K562 (cell line): Measurements from ENCODE around the gene ADAMTS6.

Experiments used
- HNRNPK ChIP-seq: fragments of 200-400 bp; formaldehyde crosslinking; IDR thresholded peaks from one replicate; pipeline ENCODE4 v1.6.1; 2018; ENCODE audit warnings: mild to moderate bottlenecking, low read depth, low read length; ENCODE audit not compliant: poor library complexity, severe bottlenecking
- RAD21 ChIP-seq, 2 experiments: fragments of 250-450 bp in 1 of 2; fragments of 450-650 bp in 1 of 2; sonication (Bioruptor Pico) in 1 of 2; formaldehyde crosslinking in 1 of 2; IDR thresholded peaks in 1 of 2; conservative IDR thresholded peaks in 1 of 2; 2 replicates each; pipeline versions ENCODE4 v1.4.0 to v1.8.0; 2020 to 2022; ENCODE audit warnings: mild to moderate bottlenecking in 2 of 2, moderate library complexity in 1 of 2
- ZBTB7A ChIP-seq: IDR thresholded peaks from 2 replicates; pipeline ENCODE4 v1.6.1; 2011; ENCODE audit warnings: low read depth, mild to moderate bottlenecking, low read length, moderate library complexity, borderline replicate concordance; ENCODE audit not compliant: control insufficient read depth
- ZNF23 ChIP-seq: fragments of 250-450 bp; sonication (Bioruptor Pico); IDR thresholded peaks from 2 replicates; pipeline ENCODE4 v1.4.0; 2020; ENCODE audit warnings: mild to moderate bottlenecking
- ZNF274 ChIP-seq: IDR thresholded peaks from 2 replicates; pipeline ENCODE4 v1.6.1; 2011; ENCODE audit warnings: low read depth, mild to moderate bottlenecking, low read length, moderate library complexity, borderline replicate concordance
- ZNF354B ChIP-seq: fragments of 250-450 bp; sonication (Bioruptor Pico); IDR thresholded peaks from 2 replicates; pipeline ENCODE4 v1.4.0; 2020
- ZNF639 ChIP-seq, 2 experiments: fragments of 200-800 bp in 1 of 2; sonication (Bioruptor generic) in 1 of 2; sonication (generic) in 1 of 2; formaldehyde crosslinking in 1 of 2; IDR thresholded peaks in 1 of 2; conservative IDR thresholded peaks in 1 of 2; 2 replicates each; pipeline versions ENCODE4 v1.5.0 to v1.6.1; 2016 to 2020; ENCODE audit warnings: missing compliant biosample characterization in 1 of 2, missing genetic modification characterization in 1 of 2, missing genetic modification reagents in 1 of 2
- TF ChIP-seq, protein P1 (sequence below): fragments of 250-450 bp; sonication (Bioruptor Pico); IDR thresholded peaks from 2 replicates; pipeline ENCODE4 v1.5.0; 2020; ENCODE audit warnings: mild to moderate bottlenecking, borderline replicate concordance
- TF ChIP-seq, protein P2 (sequence below), 3 experiments: IDR thresholded peaks in 2 of 3; conservative IDR thresholded peaks in 1 of 3; 2 replicates each; pipeline ENCODE4 v1.5.1; 2011 to 2012; ENCODE audit warnings: low read length in 3 of 3, mild to moderate bottlenecking in 3 of 3, control low read depth in 2 of 3, improper control_type of control experiment in 1 of 3, inconsistent platforms in 1 of 3, low read depth in 1 of 3, mixed read lengths in 1 of 3, moderate library complexity in 1 of 3; ENCODE audit not compliant: insufficient read depth in 2 of 3

- TF ChIP-seq ZNF639 (CRISPR knock-in tag; conservative IDR thresholded peaks at IDR 0.05 in 1 of 2, IDR thresholded peaks at IDR 0.05 in 1 of 2) (no peak), ZBTB7A (no peak), HNRNPK (no peak), RAD21 (CRISPR knock-in tag; conservative IDR thresholded peaks at IDR 0.05 in 1 of 2, IDR thresholded peaks at IDR 0.05 in 1 of 2) (no peak), ZNF274 (no peak), ZNF354B (CRISPR knock-in tag) (no peak), ZNF23 (no peak)
- TF ChIP-seq, protein P1, sequence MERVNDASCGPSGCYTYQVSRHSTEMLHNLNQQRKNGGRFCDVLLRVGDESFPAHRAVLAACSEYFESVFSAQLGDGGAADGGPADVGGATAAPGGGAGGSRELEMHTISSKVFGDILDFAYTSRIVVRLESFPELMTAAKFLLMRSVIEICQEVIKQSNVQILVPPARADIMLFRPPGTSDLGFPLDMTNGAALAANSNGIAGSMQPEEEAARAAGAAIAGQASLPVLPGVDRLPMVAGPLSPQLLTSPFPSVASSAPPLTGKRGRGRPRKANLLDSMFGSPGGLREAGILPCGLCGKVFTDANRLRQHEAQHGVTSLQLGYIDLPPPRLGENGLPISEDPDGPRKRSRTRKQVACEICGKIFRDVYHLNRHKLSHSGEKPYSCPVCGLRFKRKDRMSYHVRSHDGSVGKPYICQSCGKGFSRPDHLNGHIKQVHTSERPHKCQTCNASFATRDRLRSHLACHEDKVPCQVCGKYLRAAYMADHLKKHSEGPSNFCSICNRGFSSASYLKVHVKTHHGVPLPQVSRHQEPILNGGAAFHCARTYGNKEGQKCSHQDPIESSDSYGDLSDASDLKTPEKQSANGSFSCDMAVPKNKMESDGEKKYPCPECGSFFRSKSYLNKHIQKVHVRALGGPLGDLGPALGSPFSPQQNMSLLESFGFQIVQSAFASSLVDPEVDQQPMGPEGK = no peak
- TF ChIP-seq, protein P2, sequence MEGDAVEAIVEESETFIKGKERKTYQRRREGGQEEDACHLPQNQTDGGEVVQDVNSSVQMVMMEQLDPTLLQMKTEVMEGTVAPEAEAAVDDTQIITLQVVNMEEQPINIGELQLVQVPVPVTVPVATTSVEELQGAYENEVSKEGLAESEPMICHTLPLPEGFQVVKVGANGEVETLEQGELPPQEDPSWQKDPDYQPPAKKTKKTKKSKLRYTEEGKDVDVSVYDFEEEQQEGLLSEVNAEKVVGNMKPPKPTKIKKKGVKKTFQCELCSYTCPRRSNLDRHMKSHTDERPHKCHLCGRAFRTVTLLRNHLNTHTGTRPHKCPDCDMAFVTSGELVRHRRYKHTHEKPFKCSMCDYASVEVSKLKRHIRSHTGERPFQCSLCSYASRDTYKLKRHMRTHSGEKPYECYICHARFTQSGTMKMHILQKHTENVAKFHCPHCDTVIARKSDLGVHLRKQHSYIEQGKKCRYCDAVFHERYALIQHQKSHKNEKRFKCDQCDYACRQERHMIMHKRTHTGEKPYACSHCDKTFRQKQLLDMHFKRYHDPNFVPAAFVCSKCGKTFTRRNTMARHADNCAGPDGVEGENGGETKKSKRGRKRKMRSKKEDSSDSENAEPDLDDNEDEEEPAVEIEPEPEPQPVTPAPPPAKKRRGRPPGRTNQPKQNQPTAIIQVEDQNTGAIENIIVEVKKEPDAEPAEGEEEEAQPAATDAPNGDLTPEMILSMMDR (IDR thresholded peaks at IDR 0.05 in 2 of 3, conservative IDR thresholded peaks at IDR 0.05 in 1 of 3; ENCODE audit: insufficient read depth in 2 of 3, low read depth in 1 of 3, low read length in 3 of 3) = no peak
These were observed 181.9 kb downstream of the ADAMTS6 start for GRCh38 chr5:65299861-65300260.
